ENCODE data around the gene UBE2G1.

The UBE2G1 gene

DNA sequence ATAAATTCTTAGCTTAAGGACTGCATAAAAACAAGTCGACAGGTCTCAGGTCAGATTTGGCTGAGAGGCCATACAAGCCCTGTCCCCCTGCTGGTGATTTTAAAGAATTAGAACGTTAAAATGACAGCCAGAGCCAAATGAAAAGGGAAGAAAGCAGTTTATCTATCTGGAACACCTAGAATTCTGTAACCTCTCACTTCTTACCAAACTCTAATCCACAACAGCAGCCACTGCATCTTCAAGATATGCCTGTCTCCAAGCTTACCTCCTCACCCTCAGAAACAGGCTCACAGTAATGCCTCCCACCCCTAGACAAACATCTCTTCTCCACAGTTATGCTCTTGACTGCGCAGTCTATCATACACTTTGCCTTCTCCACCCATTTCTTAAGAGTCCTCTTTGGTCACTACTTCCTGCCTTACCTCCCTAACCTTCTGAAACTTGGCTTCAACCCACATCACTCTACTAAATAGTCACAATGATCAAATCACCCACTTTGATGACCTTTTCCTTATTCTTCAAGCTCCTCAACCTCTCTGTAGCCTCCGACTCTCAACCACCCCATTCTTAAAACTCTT is 116.9 kb downstream of the UBE2G1 start:
- no peak overlapping the region for H3K4me3 ChIP-seq (ENCODE audit: low read depth, low read length)
- H3K36me3 ChIP-seq (ENCODE audit: control insufficient read depth, insufficient read depth, low read length) = no peaks in the 10 kb centered on the region
- no peaks in the 10 kb centered on the region for H3K27me3 ChIP-seq (ENCODE audit: control insufficient read depth, insufficient read depth, low read length)
- H3K4me1 ChIP-seq (ENCODE audit: control insufficient read depth, insufficient read depth, low read length) = peaks cover 15% of the 10 kb centered on the region
- H3K9me3 ChIP-seq (ENCODE audit: control insufficient read depth, insufficient read depth, low read length) = no peaks in the 10 kb centered on the region
- H3K9ac ChIP-seq (ENCODE audit: low read depth, low read length) = no peak overlapping the region

- H3K9me3 ChIP-seq (ENCODE audit: control insufficient read depth, insufficient read depth, low read length) = no peaks in the 10 kb centered on the region
- H3K27me3 ChIP-seq (ENCODE audit: control insufficient read depth, insufficient read depth, low read length) = no peaks in the 10 kb centered on the region
- H3K4me1 ChIP-seq (ENCODE audit: control insufficient read depth, insufficient read depth, low read length) = peaks cover 15% of the 10 kb centered on the region
- no peak overlapping the region for H3K4me3 ChIP-seq (ENCODE audit: low read depth, low read length)
- H3K36me3 ChIP-seq (ENCODE audit: control insufficient read depth, insufficient read depth, low read length) = no peaks in the 10 kb centered on the region
- H3K9ac ChIP-seq (ENCODE audit: low read depth, low read length) = no peak overlapping the region
Measured at GRCh38 chr17:4248504-4249277, 117.8 kb downstream of the UBE2G1 start.

DNA sequence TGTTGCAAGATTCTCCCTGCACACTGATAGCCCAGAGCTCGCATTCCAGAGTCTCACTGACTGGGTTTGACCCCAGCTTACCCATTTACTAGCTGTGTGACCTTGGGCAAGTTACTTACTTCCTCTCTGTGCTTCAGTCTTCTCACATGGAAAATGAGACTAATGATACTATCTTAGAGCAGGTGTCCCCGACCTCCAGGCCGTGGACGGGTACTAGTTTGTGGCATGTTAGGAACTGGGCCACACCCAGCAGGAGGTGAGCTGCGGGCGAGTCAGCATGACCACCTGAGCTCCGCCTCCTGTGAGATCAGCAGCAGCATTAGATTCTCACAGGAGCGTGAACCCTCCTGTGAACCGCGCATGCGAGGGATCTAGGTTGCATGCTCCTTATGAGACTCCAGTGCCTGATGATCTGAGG is 118.5 kb downstream of the UBE2G1 start:
- H3K4me3 ChIP-seq (ENCODE audit: low read depth, low read length) = no peak overlapping the region
- peaks cover 15% of the 10 kb centered on the region for H3K4me1 ChIP-seq (ENCODE audit: control insufficient read depth, insufficient read depth, low read length)
- no peaks in the 10 kb centered on the region for H3K27me3 ChIP-seq (ENCODE audit: control insufficient read depth, insufficient read depth, low read length)
- no peaks in the 10 kb centered on the region for H3K36me3 ChIP-seq (ENCODE audit: control insufficient read depth, insufficient read depth, low read length)
- H3K9me3 ChIP-seq (ENCODE audit: control insufficient read depth, insufficient read depth, low read length) = no peaks in the 10 kb centered on the region
- H3K9ac ChIP-seq (ENCODE audit: low read depth, low read length) = no peak overlapping the region

DNA sequence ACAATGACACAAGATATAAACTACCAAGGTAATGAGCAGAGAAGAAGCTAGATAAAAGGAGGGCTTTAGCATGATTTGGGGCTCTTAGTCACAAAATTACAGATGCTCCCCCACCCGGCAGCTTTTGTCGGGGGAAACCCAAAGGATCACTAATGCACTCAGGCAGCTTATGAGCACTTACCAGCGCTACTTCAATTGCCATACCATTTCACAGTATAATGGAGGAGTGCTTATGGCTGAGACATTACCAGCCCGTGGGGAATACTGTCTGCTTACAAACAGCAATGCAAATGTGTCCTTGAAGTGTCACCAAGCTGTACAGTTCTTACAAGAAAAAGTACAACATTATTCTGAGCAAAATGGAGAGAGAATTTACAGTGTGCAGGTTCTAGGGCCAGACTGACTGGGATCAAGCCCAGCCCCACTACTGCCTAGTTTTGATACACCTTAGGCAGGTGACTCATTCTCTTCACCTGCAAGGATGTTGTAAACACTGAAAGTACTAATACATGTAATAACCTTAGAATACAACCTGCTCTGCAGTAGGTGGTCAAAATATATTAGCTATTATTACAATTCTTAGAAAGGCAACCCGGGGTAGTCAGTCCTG is 119.0 kb downstream of the UBE2G1 start:
- Histone ChIP-seq H3K36me3 (ENCODE audit: control insufficient read depth, insufficient read depth, low read length) (no peaks in the 10 kb centered on the region), H3K9ac (ENCODE audit: low read depth, low read length) (no peak overlapping the region), H3K27me3 (ENCODE audit: control insufficient read depth, insufficient read depth, low read length) (no peaks in the 10 kb centered on the region), H3K4me3 (ENCODE audit: low read depth, low read length) (no peak overlapping the region), H3K9me3 (ENCODE audit: control insufficient read depth, insufficient read depth, low read length) (no peaks in the 10 kb centered on the region), H3K4me1 (ENCODE audit: control insufficient read depth, insufficient read depth, low read length) (peaks cover 15% of the 10 kb centered on the region)

- Histone ChIP-seq H3K9ac (ENCODE audit: low read depth, low read length) (no peak overlapping the region), H3K4me3 (ENCODE audit: low read depth, low read length) (no peak overlapping the region), H3K4me1 (ENCODE audit: control insufficient read depth, insufficient read depth, low read length) (peaks cover 15% of the 10 kb centered on the region), H3K27me3 (ENCODE audit: control insufficient read depth, insufficient read depth, low read length) (no peaks in the 10 kb centered on the region), H3K9me3 (ENCODE audit: control insufficient read depth, insufficient read depth, low read length) (no peaks in the 10 kb centered on the region), H3K36me3 (ENCODE audit: control insufficient read depth, insufficient read depth, low read length) (no peaks in the 10 kb centered on the region)
Measured at GRCh38 chr17:4246674-4247073, 119.8 kb downstream of the UBE2G1 start.

DNA sequence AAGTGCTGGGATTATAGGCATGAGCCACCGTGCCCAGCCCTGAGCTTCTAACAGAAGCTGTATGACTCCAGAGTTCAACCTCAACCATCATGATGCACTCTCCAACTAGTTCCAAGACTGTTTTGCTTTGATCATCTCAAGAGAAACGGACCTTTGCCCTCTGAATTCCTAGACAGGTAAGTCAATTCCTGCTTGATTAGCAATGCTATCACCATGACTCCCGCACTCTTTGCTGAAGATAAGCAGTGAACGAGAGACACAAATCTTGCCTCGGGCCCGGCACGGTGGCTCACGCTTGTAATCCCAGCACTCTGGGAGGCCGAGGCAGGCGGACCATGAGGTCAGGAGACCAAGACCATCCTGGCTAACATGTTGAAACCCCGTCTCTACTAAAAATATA is 124.9 kb downstream of the UBE2G1 start:
- Histone ChIP-seq H3K27me3 (ENCODE audit: control insufficient read depth, insufficient read depth, low read length) (no peaks in the 10 kb centered on the region), H3K9ac (ENCODE audit: low read depth, low read length) (no peak overlapping the region), H3K4me3 (ENCODE audit: low read depth, low read length) (no peak overlapping the region), H3K4me1 (ENCODE audit: control insufficient read depth, insufficient read depth, low read length) (peaks cover 3% of the 10 kb centered on the region), H3K36me3 (ENCODE audit: control insufficient read depth, insufficient read depth, low read length) (peaks cover 10% of the 10 kb centered on the region), H3K9me3 (ENCODE audit: control insufficient read depth, insufficient read depth, low read length) (no peaks in the 10 kb centered on the region)

GRCh38 chr17:4236456-4236855 is 130.0 kb downstream of the UBE2G1 start:
- Histone ChIP-seq H3K4me1 (ENCODE audit: control insufficient read depth, insufficient read depth, low read length) (no peaks in the 10 kb centered on the region), H3K9ac (ENCODE audit: low read depth, low read length) (no peak overlapping the region), H3K9me3 (ENCODE audit: control insufficient read depth, insufficient read depth, low read length) (no peaks in the 10 kb centered on the region), H3K27me3 (ENCODE audit: control insufficient read depth, insufficient read depth, low read length) (no peaks in the 10 kb centered on the region), H3K36me3 (ENCODE audit: control insufficient read depth, insufficient read depth, low read length) (peaks cover 17% of the 10 kb centered on the region), H3K4me3 (ENCODE audit: low read depth, low read length) (no peak overlapping the region)

GRCh38 chr17:4235372-4236279 is 130.8 kb downstream of the UBE2G1 start:
- Histone ChIP-seq H3K27me3 (ENCODE audit: control insufficient read depth, insufficient read depth, low read length) (no peaks in the 10 kb centered on the region), H3K4me1 (ENCODE audit: control insufficient read depth, insufficient read depth, low read length) (no peaks in the 10 kb centered on the region), H3K36me3 (ENCODE audit: control insufficient read depth, insufficient read depth, low read length) (peaks cover 17% of the 10 kb centered on the region), H3K4me3 (ENCODE audit: low read depth, low read length) (no peak overlapping the region), H3K9me3 (ENCODE audit: control insufficient read depth, insufficient read depth, low read length) (no peaks in the 10 kb centered on the region), H3K9ac (ENCODE audit: low read depth, low read length) (no peak overlapping the region)

GRCh38 chr17:4234401-4234800 is 132.1 kb downstream of the UBE2G1 start:
- peaks cover 13% of the 10 kb centered on the region for H3K36me3 ChIP-seq (ENCODE audit: control insufficient read depth, insufficient read depth, low read length)
- H3K4me1 ChIP-seq (ENCODE audit: control insufficient read depth, insufficient read depth, low read length) = no peaks in the 10 kb centered on the region
- no peak overlapping the region for H3K4me3 ChIP-seq (ENCODE audit: low read depth, low read length)
- H3K9me3 ChIP-seq (ENCODE audit: control insufficient read depth, insufficient read depth, low read length) = no peaks in the 10 kb centered on the region
- H3K27me3 ChIP-seq (ENCODE audit: control insufficient read depth, insufficient read depth, low read length) = no peaks in the 10 kb centered on the region
- H3K9ac ChIP-seq (ENCODE audit: low read depth, low read length) = no peak overlapping the region

DNA sequence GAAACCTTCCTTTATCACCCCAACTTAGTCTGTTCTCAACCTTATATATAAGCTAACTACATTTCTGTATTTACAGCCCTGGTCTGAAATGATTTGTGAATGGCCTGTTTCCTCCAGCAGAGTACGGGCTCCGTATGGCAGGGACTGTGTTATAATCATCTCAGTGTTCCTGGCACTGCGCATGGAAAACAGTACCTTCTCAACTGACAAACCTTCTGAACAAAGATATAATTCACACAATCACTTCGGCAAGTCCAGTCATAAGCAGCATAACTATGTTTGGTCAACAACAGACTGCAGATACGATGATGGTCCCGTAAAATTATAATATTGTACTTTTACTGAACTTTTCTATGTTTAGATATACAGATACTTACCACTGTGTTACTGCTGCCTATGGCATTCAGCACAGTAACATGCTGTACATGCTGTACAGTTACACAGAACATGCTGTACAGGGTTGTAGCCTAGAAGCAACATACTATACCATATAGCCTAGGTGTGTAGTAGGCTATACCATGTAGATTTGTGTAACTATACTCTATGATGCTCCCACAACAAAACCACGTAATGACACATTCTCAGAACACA is 132.7 kb downstream of the UBE2G1 start:
- Histone ChIP-seq H3K9me3 (ENCODE audit: control insufficient read depth, insufficient read depth, low read length) (no peaks in the 10 kb centered on the region), H3K4me1 (ENCODE audit: control insufficient read depth, insufficient read depth, low read length) (no peaks in the 10 kb centered on the region), H3K27me3 (ENCODE audit: control insufficient read depth, insufficient read depth, low read length) (no peaks in the 10 kb centered on the region), H3K4me3 (ENCODE audit: low read depth, low read length) (no peak overlapping the region), H3K36me3 (ENCODE audit: control insufficient read depth, insufficient read depth, low read length) (peaks cover 8% of the 10 kb centered on the region), H3K9ac (ENCODE audit: low read depth, low read length) (no peak overlapping the region)

- Histone ChIP-seq H3K9me3 (ENCODE audit: control insufficient read depth, insufficient read depth, low read length) (no peaks in the 10 kb centered on the region), H3K27me3 (ENCODE audit: control insufficient read depth, insufficient read depth, low read length) (no peaks in the 10 kb centered on the region), H3K36me3 (ENCODE audit: control insufficient read depth, insufficient read depth, low read length) (peaks cover 6% of the 10 kb centered on the region), H3K4me1 (ENCODE audit: control insufficient read depth, insufficient read depth, low read length) (no peaks in the 10 kb centered on the region), H3K4me3 (ENCODE audit: low read depth, low read length) (no peak overlapping the region), H3K9ac (ENCODE audit: low read depth, low read length) (no peak overlapping the region)
Measured at GRCh38 chr17:4232168-4232813, 134.2 kb downstream of the UBE2G1 start.
